HG03439 (cell line): ENCODE measurements around the gene SLC26A9.

ENCODE experiments used
- ATAC-seq: cut with Tn5 transposase; IDR thresholded peaks from one replicate; pipeline ENCODE4 v1.9.1; 2021; ENCODE audit warnings: mild to moderate bottlenecking, moderate library complexity; ENCODE audit not compliant: unreplicated experiment

Gene SLC26A9, protein sequence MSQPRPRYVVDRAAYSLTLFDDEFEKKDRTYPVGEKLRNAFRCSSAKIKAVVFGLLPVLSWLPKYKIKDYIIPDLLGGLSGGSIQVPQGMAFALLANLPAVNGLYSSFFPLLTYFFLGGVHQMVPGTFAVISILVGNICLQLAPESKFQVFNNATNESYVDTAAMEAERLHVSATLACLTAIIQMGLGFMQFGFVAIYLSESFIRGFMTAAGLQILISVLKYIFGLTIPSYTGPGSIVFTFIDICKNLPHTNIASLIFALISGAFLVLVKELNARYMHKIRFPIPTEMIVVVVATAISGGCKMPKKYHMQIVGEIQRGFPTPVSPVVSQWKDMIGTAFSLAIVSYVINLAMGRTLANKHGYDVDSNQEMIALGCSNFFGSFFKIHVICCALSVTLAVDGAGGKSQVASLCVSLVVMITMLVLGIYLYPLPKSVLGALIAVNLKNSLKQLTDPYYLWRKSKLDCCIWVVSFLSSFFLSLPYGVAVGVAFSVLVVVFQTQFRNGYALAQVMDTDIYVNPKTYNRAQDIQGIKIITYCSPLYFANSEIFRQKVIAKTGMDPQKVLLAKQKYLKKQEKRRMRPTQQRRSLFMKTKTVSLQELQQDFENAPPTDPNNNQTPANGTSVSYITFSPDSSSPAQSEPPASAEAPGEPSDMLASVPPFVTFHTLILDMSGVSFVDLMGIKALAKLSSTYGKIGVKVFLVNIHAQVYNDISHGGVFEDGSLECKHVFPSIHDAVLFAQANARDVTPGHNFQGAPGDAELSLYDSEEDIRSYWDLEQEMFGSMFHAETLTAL

DNA sequence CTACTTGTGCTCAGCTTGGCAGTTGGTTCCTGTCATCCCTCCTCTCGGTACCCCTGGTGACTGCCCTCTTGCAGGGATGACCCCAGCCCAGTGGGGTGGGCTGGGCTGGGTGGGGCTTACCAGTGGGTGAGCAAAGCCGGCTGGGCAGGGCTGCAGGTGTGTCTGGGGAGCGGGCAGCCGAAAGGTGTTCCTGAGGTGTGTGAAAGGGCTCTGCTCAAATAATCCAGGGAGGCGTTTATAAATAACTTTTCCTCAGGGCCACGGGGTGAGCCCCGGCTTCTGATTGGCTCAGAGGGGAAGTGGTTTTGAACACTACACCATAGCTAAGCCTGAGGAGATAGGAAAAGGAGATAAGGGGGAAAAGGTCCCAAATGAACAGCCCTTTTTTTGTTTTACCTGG is at the start of gene SLC26A9:
TSS of gene SLC26A9 (minus strand) at position 212 of the 400 bp plus-strand sequence. CDS start 7,636 bp downstream, outside the sequence.
- no peak for ATAC-seq

GRCh38 chr1:205992218-205992882 is 49.1 kb upstream of the SLC26A9 start:
- ATAC-seq: no peak

GRCh38 chr1:205991237-205991636 is 48.0 kb upstream of the SLC26A9 start:
- ATAC-seq: no peak

DNA sequence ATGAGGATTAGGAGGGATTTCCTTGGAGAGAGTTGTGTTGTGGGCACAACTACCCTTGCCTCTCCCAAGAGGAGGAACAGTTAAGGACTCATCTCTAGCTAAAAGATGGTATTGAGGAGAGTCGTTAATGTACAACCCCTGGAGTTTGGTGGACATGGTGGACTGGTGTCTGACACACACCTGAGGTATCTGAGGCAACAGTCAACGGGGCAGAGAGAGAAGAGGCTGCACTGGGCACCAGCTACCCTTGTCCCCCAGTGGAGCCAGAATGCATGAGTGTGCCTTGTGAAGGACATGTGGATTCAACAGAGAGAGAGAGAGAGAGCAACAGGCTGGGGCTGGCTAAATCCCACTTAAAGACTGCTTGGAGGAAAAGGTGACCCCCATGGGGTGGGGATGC is 47.0 kb upstream of the SLC26A9 start:
- ATAC-seq: no peak

GRCh38 chr1:205989786-205990185 is 46.5 kb upstream of the SLC26A9 start:
- no peak for ATAC-seq

DNA sequence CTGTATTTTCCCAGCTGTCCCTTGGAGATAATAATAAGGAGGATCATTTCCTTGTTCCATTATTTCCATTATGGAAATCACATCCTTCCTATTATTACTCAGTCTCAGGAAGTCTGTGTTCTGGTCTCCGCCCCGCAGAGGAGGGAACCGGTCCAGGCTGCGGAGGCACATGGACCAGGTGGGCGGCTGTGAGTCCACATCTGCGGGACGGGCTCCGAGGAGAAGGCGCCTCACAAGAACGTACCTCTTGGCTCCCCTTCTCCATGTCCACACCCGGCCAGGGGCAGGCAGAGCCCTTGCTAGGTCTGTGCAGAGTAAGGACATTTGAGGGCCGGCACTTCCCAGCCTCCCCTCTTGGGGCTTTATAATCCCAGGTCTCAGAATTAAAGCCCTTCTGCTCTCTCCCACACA is 45.3 kb upstream of the SLC26A9 start:
- no peak for ATAC-seq

GRCh38 chr1:205986861-205987260 is 43.6 kb upstream of the SLC26A9 start:
- no peak for ATAC-seq

DNA sequence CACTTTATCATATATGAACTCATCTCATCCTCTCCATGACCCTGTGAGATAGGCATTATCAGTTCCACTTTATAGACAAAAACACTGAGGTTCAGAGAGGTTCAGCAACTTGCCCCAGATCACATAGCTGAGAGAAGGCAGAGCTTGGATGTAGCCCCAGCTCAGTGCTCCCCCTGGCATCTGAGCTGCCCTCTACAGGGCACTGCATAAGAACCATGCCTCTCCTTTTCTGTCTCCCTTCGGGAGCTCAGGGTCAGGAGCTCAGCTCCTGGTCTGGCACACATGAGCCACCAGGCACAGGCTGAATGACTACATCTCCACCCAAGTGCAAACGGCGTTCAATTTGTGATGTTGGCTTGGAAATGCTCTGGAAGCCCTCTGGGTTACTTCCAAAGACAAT is 43.0 kb upstream of the SLC26A9 start:
- ATAC-seq: no peak

GRCh38 chr1:205985330-205986005 is 42.2 kb upstream of the SLC26A9 start:
- no peak for ATAC-seq

DNA sequence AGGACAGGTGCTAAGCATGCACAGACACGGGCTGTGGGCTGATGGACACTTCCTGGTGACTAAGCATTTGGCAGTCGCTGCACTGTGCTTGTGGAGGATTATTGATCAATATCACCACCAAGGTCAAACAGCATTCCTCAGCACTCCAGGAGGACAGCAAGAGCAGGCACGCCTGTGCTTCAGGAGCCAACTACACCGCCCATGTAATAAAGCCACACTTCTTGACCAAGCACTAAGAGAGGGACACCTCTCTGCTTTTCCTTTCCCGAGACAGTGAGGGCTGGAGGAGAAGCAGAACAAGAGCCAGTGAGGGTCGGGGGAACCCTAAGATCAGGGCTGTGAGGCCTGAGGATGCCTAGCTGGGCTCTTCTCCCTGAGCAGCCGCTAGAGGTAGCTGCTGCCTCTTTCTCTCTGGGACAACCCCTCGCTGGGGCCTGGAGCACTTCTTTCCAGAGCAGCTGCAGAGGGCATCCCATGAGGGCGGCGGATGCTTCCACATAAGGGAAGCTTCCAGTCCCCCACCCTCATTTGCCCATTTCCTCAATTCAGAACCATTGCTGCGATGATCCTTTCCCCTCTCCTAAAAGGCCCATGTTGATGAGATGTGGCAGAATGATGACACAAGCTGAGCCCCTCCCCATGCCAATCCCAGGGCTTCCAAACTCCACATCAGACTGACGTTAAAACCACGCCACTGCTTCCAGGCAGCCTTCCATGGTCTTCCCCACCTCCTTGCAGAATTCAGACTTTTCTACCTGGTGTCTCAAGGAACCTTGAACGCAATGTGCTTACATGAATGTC is 40.9 kb upstream of the SLC26A9 start:
- no peak for ATAC-seq

GRCh38 chr1:205981257-205981656 is 38.0 kb upstream of the SLC26A9 start:
- ATAC-seq: no peak

DNA sequence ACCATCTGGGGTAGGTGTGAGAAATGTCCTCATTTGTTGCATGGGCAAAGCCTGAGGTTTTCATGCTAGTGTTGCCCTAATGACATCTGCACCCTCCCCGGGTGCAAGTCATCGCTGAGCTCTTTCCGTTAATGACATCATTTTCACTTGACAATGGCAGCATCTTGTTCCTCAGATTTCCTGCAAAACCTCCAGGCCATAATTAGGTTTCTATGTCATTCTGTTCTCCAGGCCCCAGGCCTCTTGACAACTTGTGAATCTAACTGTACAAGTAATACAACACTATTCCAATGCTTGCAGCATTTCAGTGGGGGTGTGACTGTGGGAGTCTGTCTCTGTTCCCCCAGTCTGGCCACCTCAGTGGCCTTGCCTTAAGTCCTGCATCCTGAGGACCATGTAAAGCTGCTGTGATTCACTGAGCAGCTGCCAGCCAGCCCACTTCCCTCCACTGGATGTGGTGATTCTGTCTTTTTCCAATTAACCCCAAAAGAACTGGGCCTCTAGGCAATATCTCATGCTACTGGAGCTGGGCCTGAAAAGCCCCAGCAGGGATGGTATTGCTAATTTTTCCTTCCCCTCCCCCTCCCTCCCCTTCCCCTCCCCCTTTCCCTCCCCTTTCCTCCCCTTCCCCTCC is 37.1 kb upstream of the SLC26A9 start:
- ATAC-seq: no peak

GRCh38 chr1:205979301-205979700 is 36.0 kb upstream of the SLC26A9 start:
- ATAC-seq: no peak

GRCh38 chr1:205978676-205979075 is 35.4 kb upstream of the SLC26A9 start:
- no peak for ATAC-seq

DNA sequence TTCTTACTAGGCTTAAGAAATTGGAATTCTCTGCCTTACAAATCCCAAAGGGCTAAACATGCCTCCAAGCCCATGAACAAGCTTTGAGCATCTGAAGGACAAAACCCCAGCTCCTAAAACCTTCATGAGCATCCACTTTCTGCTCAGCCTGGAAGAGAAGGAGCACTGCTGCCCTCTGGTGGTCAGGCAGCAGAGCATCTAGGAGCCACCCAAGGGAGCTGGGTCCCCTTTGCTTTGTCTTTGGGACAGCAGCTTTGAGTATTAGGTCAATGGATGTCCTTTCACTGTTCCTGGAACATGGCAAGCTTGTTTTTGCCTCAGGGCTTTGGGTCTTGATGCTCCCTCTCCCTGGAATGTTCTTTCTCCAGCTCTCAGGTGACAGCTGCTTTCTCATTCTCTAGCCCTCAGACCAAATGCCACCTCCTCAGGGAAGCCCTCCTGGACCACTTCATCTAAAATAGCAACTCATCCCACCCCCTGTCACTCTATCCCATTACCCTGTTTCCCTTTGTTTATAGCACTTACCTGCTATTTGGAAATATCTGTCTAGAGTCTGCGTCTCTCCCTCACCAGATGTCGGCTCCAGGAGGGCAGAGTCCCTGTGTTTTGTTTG is 34.3 kb upstream of the SLC26A9 start:
- ATAC-seq: no peak

- ATAC-seq: no peak
Measured at GRCh38 chr1:205976708-205977401, 33.6 kb upstream of the SLC26A9 start.

DNA sequence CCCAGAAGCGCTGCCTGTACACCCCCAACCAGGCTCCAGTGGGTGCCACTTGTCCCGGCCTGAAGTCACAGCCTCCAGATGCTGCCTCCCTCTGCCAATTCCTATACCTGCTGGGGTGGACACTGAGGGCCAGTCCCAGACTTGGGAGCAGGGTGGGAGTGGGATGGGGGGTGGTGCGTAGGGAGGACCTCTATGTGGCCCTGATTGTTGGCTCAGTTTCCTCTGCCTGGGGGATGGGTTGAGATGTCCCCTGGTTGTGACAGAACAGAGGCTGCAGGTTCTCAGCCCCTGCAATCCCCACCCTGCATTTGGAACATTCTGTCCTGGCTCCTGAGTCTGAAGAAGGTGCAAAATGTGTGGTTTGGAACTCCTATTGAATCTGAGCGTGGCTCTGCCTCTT is 32.8 kb upstream of the SLC26A9 start:
- no peak for ATAC-seq

- no peak for ATAC-seq
Measured at GRCh38 chr1:205975387-205975998, 32.2 kb upstream of the SLC26A9 start.
